CD4-positive, alpha-beta T cell treated with Interleukin-12 subunit alpha and Interleukin-12 subunit beta, for 1 hour (primary cell): ENCODE results near the gene GATD1.

Source experiments
- DNase-seq: peaks from one replicate; pipeline ENCODE4 v3.0.0-alpha.2; 2020

GATD1 gene

GRCh38 chr11:794766-795633, 17.7 kb upstream of the GATD1 start:
- DNase-seq: no peak

- DNase-seq: no peak
Measured at GRCh38 chr11:794013-794765, 16.9 kb upstream of the GATD1 start.

GRCh38 chr11:793556-793955, 16.3 kb upstream of the GATD1 start:
- no peak for DNase-seq

- DNase-seq: no peak
Measured at GRCh38 chr11:792873-793272, 15.6 kb upstream of the GATD1 start.

GRCh38 chr11:792535-792821, 15.2 kb upstream of the GATD1 start:
- DNase-seq: no peak

GRCh38 chr11:791658-792534, 14.6 kb upstream of the GATD1 start:
- no peak for DNase-seq

GRCh38 chr11:790721-791564, 13.7 kb upstream of the GATD1 start:
- no peak for DNase-seq

- peak; percentile 55 for DNase-seq
Measured at GRCh38 chr11:789943-790342, 12.7 kb upstream of the GATD1 start, which contains the start of gene CEND1. TSS of gene CEND1 (minus strand) at chr11:790090. CDS start at chr11:788576, 1,514 bp downstream.

- DNase-seq: no peak
Measured at GRCh38 chr11:788953-789940, 12.0 kb upstream of the GATD1 start.

GRCh38 chr11:788009-788640, 10.8 kb upstream of the GATD1 start:
- DNase-seq: no peak

- DNase-seq: no peak
Measured at GRCh38 chr11:787084-787675, 9.9 kb upstream of the GATD1 start.

GRCh38 chr11:786235-787083, 9.2 kb upstream of the GATD1 start:
- no peak for DNase-seq

GRCh38 chr11:783581-784015, 6.3 kb upstream of the GATD1 start:
- peak; percentile 31 for DNase-seq

GRCh38 chr11:782264-783174, 5.2 kb upstream of the GATD1 start:
- no peak for DNase-seq

- no peak for DNase-seq
Measured at GRCh38 chr11:779955-780532, 2.8 kb upstream of the GATD1 start.

GRCh38 chr11:778976-779954, 2.0 kb upstream of the GATD1 start:
- no peak for DNase-seq
